Stimulated activated CD4-positive, alpha-beta T cell treated with anti-CD3 and anti-CD28 coated beads, Interleukin-2, amount 100 ng/mL, for 24 hours (primary cell): ENCODE data around the gene FCER1G.
A peak's percentile ranks its signal among the peaks of the same experiment; 100 is the strongest.

ENCODE experiments used
- DNase-seq, 2 donors: peaks; one replicate each; pipeline ENCODE4 v3.0.0-alpha.2; 2020

The FCER1G gene

DNA sequence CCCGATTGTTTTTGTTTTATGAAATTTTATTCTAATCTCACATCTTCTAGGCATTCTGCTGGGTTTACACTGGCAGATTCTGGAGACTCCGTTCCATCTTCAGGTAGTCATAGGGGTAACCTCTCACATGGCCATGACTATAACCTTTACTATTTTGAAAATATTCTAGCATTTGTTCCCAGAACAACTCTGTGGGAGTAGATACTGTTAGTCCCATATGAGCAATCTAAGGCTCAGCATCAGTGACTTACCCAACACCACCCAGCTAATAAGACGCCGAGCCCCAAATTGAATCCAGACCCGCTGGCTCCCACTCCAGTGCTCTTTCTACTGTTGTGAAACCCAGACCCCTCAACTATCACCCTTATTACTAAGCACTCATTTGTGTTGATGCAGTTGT lies 26.1 kb upstream of the FCER1G start:
- DNase-seq: no peak

GRCh38 chr1:161190962-161191521 lies 24.1 kb upstream of the FCER1G start:
- DNase-seq: no peak

DNA sequence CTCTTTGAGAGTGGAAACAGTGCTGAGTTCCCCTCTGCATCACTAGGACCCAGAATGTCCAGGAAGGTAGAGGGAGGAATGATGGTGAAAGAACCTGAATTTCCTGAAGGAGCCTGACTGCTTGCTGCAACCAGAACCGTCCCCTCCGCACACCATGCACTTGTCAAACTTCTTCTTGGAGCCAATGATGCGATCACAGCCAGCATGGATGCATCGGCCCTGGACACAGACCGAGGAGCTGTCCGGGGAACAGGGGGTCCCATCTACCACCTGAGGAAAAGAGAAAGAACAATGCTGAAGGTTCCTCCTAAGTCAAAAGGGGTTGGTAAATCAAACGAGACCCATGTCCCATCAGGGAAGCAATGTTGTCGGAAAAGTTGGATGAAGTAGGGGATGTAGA lies 23.1 kb upstream of the FCER1G start:
- no peak for DNase-seq

- peak; percentile 60 to 71 for DNase-seq
Observed at GRCh38 chr1:161192476-161193465, 22.3 kb upstream of the FCER1G start.

- no peak for DNase-seq
Observed at GRCh38 chr1:161193561-161194235, 21.4 kb upstream of the FCER1G start.

GRCh38 chr1:161195171-161195570 lies 19.9 kb upstream of the FCER1G start:
- no peak for DNase-seq

GRCh38 chr1:161196111-161196510 lies 19.0 kb upstream of the FCER1G start:
- DNase-seq: no peak

DNA sequence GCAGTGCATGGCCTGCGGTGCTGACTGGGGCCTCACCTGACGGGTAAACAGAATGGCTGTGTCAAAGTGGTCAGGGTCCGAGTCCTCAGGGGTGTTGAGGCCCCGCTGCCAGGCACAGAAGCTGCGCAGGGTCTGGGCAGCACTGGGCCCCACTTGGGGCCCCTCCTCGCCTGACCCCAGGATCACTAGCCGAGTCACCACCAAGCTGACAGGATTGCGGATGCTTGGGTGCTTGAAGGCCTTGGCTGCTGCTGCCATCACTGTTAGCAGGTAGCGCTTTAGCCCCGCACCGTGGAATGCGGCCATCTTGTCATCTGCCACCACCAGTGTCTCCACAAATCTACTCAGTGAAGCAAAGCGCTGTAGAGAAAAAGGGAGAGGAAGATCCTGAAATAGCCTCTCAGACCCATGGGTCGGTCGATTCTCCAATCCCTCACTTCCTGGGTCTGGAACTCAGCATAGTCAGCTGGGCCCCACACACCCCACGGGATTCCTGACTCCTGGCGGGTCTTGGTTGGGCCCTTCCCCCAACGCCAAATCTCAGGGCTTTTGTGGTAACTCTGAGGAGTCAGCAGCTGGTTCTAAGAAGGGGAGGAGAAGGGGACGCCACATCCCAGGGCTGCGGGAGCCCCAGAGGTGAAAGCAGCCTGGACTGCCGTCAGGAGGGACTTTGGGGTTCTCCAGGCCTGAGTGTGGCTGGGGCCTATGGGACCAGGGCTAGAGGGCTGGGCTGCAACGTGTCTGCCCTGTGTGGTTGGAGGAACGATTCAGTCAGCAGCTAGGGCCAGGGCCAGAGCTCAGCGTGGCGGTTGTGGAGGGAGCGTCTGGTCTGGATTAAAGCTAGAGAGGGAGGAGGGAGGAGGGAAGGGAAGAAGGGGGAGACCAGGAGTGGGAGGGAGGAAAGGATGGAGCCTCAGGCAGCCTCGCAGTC lies 18.3 kb upstream of the FCER1G start:
- no peak for DNase-seq

- DNase-seq: no peak
Observed at GRCh38 chr1:161197560-161198193, 17.4 kb upstream of the FCER1G start.

DNA sequence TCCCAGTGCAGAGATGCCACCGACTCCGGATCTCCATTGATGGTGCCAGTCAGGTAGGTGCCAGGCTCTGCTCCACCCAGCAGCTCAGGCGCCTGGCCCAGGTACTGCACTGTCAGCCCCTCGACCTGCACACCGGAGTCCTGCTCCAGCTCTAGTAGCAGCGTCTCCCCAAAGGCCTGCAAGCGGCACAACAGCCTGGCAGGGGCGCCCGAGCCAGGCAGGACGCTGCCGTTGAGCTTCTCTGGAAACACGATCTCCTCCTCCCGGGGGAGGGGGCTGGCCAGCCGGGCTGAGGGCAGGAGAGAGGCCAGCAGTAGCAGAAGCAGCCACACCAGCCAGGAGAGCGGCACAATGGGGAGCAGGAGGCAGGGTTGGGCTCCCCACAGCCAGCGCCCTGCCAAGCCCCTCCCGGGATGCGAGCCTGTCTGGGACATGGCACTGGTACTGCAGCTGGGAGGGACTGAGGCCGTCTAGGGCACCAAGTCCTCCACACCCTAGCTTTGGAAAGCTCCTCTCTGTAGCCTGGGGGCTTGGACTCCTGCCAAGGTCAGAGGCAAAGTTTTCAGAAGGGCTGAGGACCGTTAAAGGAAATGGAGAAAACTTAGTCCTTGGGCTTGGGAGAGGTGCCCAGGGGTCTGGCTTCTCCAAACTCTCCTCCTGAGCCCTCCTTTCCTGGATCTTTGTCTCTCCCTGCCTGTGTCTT lies 16.8 kb upstream of the FCER1G start:
- no peak for DNase-seq

DNA sequence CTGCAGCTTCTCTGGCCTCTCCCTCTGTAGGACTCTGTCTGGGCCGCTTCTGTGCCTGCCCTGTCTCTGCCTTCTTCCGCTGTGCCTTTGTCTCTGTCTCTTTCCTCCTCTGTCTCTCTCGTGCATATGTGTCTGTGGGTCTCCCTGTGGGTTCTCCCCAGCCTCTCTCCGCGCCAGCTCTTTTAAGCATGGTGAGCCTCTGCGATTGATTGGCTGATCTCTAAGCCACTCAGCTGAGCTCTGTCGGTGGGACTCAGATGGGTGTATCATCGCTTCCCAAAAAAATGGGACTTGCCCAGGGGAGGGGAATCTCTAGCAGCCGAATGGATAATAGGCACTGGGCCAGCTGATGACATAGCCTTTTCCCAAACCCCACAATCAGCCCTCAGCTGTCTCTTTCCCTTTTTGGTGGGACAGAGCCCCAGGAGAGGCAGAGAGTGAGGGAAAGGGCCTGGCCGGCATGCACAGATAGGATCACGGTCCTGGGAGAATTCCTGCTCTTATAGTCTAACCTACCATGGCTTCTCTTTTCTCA lies 16.1 kb upstream of the FCER1G start, which contains the start of gene ADAMTS4:
Gene ADAMTS4, minus strand, starts transcription at position 158 of the 535 bp plus-strand sequence. CDS start 427 bp downstream, outside the sequence.
- no peak for DNase-seq

DNA sequence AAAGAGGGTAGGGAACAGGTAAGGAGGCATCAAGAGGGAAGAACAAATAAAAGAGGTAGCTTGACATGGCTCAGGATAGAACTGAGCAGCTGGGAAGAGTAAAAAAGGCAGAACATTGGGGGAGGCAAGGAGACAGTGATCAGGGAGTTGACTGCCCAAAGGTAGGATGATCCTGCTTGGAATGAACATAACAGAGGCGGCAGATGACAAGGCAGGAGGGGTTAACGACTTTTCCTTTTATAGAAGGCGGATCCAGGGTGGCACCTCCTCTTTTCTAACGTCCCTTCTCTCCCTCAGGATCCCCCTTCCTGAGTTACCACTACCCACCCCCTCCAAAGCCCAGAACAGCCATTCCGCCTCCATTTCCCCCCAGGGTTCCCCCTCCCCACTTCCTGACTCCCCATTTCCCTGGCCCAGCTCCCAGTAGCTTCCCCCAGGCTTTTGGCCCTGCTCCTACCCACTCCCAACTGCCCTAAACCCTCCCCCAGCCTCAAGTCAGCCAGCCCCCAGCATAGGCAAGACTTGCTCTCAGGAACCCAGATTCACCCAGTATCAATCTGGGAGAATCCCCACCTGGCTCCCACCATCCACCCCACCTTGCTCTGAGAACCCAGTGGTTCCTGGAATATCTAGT lies 15.5 kb upstream of the FCER1G start:
- DNase-seq: no peak

DNA sequence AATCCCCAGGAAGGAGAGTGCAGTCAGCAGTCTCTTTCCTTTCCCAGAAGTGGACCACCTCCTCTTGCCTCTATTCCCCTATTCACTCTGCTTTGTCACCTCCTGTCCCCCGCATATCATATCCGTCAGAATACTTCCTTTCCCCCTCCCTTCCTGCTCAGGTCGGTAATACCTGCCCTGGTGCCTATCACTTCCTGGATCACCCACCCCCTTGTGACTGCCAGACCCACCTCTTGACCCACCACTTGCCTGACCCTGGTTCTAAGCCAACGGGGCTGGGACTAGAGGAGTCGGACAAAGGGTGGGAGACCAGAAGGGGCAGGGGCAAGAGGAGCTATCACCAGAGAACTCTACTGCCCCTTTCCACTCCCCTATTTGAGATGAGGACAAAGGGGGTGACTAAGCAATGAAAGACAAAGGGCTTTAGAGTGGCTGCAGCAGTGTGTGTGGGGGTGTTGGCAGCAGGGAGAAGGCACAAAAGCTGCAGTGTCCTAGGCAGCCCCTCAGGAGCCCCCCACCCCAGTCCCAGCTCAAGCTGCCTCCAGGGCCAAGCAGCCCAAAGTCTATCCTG lies 14.6 kb upstream of the FCER1G start:
- no peak for DNase-seq

- no peak for DNase-seq
Observed at GRCh38 chr1:161200992-161201835, 13.9 kb upstream of the FCER1G start.

GRCh38 chr1:161201836-161202712 lies 13.0 kb upstream of the FCER1G start, which contains the start of gene NDUFS2:
TSS of gene NDUFS2 (plus strand) at chr1:161202367. CDS start at chr1:161202386, 19 bp downstream.
- peak; percentile 93 to 94 for DNase-seq

DNA sequence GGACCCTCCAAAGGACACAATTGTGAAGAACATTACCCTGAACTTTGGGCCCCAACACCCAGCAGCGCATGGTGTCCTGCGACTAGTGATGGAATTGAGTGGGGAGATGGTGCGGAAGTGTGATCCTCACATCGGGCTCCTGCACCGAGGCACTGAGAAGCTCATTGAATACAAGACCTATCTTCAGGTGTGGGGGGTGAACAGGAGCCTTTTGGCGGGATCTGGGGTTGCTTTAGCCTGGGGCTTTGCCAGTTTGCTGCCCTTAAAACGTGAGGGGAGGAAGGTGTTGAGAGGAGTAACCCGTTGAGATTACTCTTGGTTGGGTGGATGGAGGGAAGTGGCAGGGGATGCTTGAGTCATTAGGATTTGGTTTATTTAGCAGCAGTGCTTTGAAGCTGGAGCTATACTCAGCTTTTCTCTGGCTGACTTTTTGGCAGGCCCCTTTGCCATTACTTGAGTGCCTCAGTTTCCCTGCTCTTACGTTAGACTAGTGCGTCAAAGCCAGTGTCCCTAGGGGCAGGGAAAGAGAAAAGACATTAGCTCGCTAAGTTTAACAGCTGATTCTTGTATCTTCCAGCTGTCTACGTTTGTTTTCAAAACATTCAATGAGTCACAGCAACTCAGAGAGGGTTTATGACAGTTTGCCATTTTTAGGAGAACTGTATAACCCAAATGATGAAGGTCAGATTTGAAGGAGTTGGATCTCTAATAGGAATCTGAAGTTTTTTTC lies 8.5 kb upstream of the FCER1G start:
- DNase-seq: no peak

- no peak for DNase-seq
Observed at GRCh38 chr1:161207173-161207572, 7.9 kb upstream of the FCER1G start.
